HG02981 (cell line): ENCODE results near the gene USO1.
A peak's percentile ranks its signal among the peaks of the same experiment; 100 is the strongest.
"Not testable (repeated sequence)": the region's sequence is repeated elsewhere in the genome, so short reads cannot be mapped to it uniquely, and the experiment has no call there.

Experiments
- ATAC-seq: cut with Tn5 transposase; IDR thresholded peaks from one replicate; pipeline ENCODE4 v1.9.1; 2021; ENCODE audit warnings: mild to moderate bottlenecking, moderate library complexity; ENCODE audit not compliant: unreplicated experiment

Gene USO1

GRCh38 chr4:75708218-75708691 lies 16.1 kb upstream of the USO1 start:
- ATAC-seq: peak; percentile 72

GRCh38 chr4:75710246-75710645 lies 14.1 kb upstream of the USO1 start:
- ATAC-seq: no peak

- ATAC-seq: no peak
These were observed 10.4 kb upstream of the USO1 start for GRCh38 chr4:75714011-75714410.

GRCh38 chr4:75714704-75715103 lies 9.7 kb upstream of the USO1 start:
- no peak for ATAC-seq

- no peak for ATAC-seq
These were observed 9.1 kb upstream of the USO1 start for GRCh38 chr4:75715105-75715799.

- ATAC-seq: not testable (repeated sequence)
These were observed 8.3 kb upstream of the USO1 start for GRCh38 chr4:75716054-75716453.

GRCh38 chr4:75717408-75717807 lies 7.0 kb upstream of the USO1 start:
- no peak for ATAC-seq

GRCh38 chr4:75718529-75718928 lies 5.8 kb upstream of the USO1 start:
- ATAC-seq: no peak

GRCh38 chr4:75722417-75722816 lies 2.0 kb upstream of the USO1 start:
- no peak for ATAC-seq

- no peak for ATAC-seq
These were observed 963 bp upstream of the USO1 start for GRCh38 chr4:75723163-75724065.

- peak; percentile 57 for ATAC-seq
These were observed 719 bp downstream of the USO1 start for GRCh38 chr4:75724867-75725724.

- ATAC-seq: not testable (repeated sequence)
These were observed 1.7 kb downstream of the USO1 start for GRCh38 chr4:75725942-75726538.

GRCh38 chr4:75726577-75726976 lies 2.2 kb downstream of the USO1 start:
- ATAC-seq: no peak

GRCh38 chr4:75727073-75727472 lies 2.7 kb downstream of the USO1 start:
- no peak for ATAC-seq

- ATAC-seq: no peak
These were observed 5.5 kb downstream of the USO1 start for GRCh38 chr4:75729836-75730235.

GRCh38 chr4:75733369-75733768 lies 9.0 kb downstream of the USO1 start:
- no peak for ATAC-seq

GRCh38 chr4:75735525-75735924 lies 11.1 kb downstream of the USO1 start:
- ATAC-seq: no peak

- ATAC-seq: no peak
These were observed 12.5 kb downstream of the USO1 start for GRCh38 chr4:75736862-75737261.

GRCh38 chr4:75737398-75737797 lies 13.0 kb downstream of the USO1 start:
- ATAC-seq: no peak

GRCh38 chr4:75741027-75741426 lies 16.6 kb downstream of the USO1 start:
- ATAC-seq: no peak

- ATAC-seq: no peak
These were observed 18.1 kb downstream of the USO1 start for GRCh38 chr4:75742451-75742850.
